ENCODE data around the gene CYP26B1.

DNA sequence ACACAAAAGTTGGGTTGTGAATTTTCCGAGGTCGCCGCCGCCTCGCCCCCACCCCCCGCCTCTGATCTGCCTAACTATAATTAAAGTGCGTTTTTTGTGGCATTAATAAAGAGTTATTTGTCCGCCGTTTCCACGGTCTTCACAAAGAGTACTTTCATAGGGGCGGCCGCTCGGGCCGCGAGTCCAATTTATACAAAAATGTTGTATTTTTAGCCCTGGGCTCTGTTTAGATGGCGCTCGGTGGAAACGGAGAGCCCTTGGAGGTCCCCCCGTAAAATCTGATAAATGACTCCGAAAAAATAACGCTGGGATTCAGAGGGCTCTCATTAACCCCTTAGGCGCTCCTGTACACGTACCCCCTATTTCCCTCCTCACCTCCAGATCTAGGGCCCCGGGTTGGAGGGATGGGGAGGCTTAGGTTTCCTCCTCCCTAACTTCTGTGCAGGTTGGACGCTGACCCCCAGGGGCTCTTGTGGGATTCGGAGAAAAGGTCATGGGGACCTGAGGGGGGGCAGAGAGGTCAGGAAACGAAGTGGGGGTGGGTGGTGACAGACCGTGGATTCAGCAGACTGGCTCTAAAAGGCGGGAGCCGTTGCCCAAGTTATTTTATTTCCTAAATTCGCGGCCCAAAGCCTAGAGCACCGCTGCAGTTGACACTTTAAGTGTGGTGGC is 1.9 kb downstream of the CYP26B1 start:
- no peak for TF ChIP-seq POLR2A (IDR thresholded peaks at IDR 0.05)
- TF ChIP-seq, protein P1, sequence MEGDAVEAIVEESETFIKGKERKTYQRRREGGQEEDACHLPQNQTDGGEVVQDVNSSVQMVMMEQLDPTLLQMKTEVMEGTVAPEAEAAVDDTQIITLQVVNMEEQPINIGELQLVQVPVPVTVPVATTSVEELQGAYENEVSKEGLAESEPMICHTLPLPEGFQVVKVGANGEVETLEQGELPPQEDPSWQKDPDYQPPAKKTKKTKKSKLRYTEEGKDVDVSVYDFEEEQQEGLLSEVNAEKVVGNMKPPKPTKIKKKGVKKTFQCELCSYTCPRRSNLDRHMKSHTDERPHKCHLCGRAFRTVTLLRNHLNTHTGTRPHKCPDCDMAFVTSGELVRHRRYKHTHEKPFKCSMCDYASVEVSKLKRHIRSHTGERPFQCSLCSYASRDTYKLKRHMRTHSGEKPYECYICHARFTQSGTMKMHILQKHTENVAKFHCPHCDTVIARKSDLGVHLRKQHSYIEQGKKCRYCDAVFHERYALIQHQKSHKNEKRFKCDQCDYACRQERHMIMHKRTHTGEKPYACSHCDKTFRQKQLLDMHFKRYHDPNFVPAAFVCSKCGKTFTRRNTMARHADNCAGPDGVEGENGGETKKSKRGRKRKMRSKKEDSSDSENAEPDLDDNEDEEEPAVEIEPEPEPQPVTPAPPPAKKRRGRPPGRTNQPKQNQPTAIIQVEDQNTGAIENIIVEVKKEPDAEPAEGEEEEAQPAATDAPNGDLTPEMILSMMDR (IDR thresholded peaks at IDR 0.05): no peak
- no peak for TF ChIP-seq POLR2AphosphoS5 (IDR thresholded peaks at IDR 0.05)
- TF ChIP-seq EP300 (IDR thresholded peaks at IDR 0.05; ENCODE audit: low read depth): no peak
